SIG-M5 treated with dmso at 0.1 percent for 504 hours (cell line): Measurements from ENCODE around the gene SEC14L2.
A peak's percentile ranks its signal among the peaks of the same experiment; 100 is the strongest.
"Not testable (repeated sequence)": the region's sequence is repeated elsewhere in the genome, so short reads cannot be mapped to it uniquely, and the experiment has no call there.

ENCODE experiments used
- DNase-seq: peaks from one replicate; lab custom pipeline; 2025; ENCODE audit not compliant: unreplicated experiment; lab: John Stamatoyannopoulos, UW

The SEC14L2 gene

GRCh38 chr22:30425327-30425615 is 28.5 kb downstream of the SEC14L2 start:
- no peak for DNase-seq

DNA sequence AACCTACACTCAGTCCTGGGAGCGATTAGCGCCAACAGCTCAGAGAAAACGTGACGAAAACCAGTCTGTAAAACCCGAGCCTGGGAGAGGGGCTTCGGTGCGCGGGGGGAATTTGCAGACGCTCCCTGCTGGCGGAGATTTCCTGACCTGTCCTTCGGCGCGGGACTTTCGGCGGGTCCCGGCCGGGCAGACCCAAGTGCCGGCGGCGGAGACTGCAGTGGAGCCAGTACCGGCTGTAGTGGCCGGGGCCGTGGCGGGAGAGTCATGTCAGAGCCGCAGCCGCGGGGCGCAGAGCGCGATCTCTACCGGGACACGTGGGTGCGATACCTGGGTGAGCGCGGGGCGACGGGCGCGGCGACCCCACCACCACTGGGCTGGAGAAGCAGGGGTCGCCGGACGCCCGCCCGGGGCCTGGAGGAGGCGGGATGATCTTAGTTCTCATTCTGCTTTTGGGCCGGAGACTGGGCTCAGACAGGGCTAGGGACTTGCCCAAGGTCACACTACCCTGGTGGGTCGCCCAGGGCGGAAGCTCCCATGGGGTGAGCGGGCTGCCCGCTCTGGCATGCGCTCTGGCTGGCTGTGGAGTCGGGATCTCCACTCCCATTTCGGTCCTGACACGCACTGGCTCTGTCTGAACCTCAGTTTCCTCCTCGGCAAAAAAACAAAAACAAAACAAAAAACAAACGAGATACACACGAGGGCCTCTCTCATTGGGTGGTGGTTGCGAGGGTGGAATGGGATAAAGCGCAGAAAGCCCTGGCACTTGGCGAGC is 29.0 kb downstream of the SEC14L2 start, which contains the start of gene MTFP1:
Gene MTFP1 (plus strand): TSS at position 153 of the 772 bp plus-strand sequence. CDS start 112 bp downstream, at position 265.
- peak; percentile 66 for DNase-seq

DNA sequence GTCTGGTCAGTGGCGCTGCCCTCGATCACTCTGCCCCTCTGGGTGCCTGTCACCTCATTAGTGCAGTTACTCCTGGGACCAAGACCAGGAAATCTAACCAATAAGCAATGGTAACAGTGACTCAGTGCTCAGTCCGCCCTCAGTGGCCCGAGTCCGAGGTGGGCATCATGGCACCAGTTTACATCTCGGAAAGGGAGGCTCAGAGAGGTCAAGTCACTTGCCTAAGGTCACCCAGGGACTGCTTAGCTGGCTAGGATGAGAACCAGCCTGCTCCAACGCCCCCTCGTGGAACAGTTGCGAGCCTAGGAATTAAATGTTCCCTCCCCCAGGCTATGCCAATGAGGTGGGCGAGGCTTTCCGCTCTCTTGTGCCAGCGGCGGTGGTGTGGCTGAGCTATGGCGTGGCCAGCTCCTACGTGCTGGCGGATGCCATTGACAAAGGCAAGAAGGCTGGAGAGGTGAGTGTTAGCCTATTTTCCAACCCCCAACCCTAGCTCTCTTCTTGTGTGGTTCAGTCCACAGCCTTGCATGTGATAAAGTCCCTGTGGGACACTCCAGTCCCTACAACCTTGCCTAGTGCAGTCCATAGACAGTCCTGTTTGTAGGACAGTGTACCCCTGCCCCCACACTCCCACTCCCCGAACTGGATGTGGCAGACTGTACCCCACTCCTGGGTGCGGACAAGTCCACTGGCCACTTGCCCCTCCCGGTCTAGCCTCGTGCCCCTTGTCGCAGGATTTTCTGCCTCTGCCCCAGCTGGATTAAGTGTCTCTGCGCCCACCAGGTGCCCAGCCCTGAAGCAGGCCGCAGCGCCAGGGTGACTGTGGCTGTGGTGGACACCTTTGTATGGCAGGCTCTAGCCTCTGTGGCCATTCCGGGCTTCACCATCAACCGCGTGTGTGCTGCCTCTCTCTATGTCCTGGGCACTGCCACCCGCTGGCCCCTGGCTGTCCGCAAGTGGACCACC is 29.9 kb downstream of the SEC14L2 start:
- DNase-seq: peak; percentile 69

- DNase-seq: no peak
These were observed 31.1 kb downstream of the SEC14L2 start for GRCh38 chr22:30427871-30428270.

DNA sequence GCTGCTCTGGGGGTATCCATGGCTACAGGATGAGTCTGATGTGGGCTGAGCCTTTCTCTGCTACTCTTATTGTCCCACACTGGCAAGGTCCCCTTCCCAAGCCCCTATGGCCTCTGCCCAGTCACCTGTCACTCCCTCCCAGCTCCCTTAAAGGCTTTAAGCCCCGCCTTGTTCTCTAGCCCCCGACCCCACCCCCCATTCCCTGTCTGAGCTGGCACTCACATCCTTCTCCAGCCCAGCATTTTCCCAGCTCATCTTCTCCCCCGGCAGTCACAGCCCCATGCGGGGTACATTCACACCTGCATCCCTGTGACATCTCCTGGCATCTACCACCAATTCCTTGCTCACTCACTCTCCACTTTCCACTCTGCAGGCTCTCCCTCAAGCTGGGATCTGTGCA is 33.1 kb downstream of the SEC14L2 start:
- DNase-seq: no peak

DNA sequence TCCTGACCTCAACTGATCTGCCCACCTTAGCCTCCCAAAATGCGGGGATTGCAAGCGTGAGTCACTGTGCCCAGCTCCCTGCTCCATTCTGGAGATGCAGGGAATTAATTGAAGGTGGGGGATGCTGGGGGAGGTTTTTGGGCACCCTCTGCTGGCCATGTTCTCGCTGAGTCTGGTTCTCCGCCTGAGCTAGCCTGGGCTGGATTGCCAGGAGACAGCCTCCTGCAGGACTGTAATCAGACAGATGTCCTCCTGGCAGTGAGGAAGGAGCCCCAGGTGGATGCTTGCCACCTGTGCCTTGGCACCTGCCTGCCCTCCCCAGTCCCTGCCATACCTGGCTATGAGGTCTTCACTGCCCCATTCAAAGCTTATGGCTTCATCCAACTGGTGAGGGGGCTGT is 34.1 kb downstream of the SEC14L2 start:
- DNase-seq: no peak

DNA sequence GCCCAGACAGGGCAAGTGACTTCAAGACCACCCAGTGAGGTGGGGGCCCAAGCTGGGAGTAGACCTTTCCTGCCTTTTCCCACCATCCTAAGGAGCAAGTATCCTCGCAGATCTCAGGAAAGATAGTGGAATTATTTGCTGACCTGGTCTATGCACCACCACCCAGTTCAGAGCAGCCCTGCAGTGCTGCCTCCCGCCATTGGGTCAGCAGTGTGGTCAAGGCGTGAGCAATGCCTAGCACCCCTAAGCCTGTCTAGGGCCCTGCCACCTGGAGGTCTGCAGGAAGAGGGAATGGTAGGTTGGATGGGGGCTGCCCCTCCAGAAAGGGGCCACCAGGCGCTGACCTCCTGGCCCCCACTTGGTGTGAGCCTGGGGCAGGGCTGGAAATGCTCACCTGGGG is 35.3 kb downstream of the SEC14L2 start:
- no peak for DNase-seq

DNA sequence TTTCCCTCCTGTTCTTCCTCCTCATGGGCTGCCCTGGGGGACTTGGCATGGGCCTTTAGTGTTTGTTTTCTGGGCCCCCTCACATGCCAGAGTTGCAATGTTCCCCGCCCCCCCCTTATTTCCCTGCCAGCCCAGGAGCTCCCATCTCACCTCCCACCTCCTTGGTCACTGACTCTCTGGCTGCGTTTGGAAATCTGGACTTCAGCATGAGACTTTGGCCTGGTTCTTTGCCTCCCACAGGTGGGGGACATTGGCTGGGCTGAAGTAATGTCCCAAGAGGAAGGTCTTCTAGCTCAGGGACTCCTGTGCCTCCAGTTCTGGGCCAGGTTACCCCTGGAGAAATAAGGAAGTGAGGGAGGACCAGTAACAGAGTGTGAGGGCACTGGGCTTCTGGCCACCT is 35.7 kb downstream of the SEC14L2 start:
- DNase-seq: no peak

DNA sequence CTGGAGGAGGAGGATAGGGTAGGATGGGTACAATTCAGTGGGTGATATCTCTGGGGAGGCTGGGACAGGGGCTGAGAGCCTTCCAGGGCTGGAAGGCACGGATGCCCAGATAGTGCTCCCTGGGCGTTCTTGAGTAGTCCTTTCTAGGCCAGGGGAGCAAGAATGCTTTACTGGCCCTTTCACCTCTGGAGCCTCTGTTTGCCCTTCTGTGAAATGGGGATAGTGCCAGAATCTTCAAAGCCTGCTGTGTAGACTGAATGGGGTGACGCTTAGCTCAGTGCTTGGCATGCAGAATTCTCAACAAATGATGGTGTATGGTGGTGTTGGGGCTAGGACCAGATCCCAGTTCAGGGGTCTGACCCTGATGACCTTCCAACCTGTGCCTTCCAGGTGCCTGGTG is 36.4 kb downstream of the SEC14L2 start:
- DNase-seq: no peak

DNA sequence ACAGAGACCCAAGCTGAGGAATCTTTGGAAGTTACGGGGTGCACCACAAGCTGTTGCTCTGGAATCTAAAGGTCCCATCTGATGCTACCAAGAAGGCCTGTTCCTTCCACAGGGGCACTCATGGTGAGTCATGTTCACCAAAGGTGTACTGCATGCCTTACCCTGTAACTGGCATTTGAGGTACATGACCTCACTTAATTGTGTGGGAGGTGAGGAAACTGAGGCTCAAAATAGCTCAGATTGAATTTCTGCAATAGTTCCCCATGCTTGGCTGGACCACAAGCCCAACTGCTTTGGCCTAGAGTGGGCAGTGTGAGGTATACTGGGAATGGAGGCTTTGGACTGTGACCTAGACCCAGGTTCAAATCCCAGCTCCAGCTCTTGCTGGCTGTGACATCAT is 37.0 kb downstream of the SEC14L2 start:
- DNase-seq: no peak

GRCh38 chr22:30434843-30435242 is 38.0 kb downstream of the SEC14L2 start:
- DNase-seq: no peak

- DNase-seq: no peak
These were observed 38.9 kb downstream of the SEC14L2 start for GRCh38 chr22:30435674-30436126.

GRCh38 chr22:30436196-30436595 is 39.4 kb downstream of the SEC14L2 start:
- DNase-seq: no peak

DNA sequence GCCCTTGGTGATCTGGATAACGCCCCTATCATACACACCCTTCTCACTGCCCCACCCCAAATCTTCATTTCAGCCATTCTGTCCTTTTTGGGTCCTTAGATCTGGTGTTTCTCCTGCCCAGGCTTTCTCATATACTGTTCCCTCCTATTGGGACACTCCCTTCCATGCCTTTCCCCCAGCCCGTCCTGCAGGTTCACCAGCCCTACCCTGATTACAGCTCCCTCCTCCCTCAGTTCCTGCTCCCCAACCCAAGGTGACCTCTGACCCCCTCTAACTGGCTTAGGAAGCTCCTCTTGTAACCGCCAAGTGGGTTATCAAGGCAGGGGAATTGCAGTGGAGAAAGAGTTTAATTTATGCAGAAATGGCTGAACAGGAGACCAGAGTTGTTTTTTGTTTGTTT is 41.7 kb downstream of the SEC14L2 start:
- DNase-seq: no peak

GRCh38 chr22:30439226-30439625 is 42.4 kb downstream of the SEC14L2 start:
- DNase-seq: no peak

DNA sequence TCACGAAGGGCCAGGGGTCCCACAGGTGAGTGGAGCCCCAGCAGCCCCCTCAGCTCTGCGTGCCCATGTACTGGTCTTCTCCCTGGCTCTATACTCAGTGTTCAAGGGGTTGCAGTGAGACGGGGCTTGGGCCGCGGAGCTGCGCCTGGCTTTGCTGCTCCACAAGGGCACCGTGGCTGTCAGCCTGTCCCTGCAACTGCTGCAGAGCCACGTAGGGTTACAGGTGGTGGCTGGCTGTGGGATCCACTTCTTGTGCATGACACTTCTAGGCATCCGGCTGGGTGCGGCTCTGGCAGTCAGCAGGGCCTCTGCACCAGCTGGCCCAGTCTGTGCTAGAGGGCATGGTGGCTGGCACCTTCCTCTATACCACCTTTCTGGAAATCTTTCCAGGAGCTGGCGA is 43.0 kb downstream of the SEC14L2 start:
- DNase-seq: no peak

DNA sequence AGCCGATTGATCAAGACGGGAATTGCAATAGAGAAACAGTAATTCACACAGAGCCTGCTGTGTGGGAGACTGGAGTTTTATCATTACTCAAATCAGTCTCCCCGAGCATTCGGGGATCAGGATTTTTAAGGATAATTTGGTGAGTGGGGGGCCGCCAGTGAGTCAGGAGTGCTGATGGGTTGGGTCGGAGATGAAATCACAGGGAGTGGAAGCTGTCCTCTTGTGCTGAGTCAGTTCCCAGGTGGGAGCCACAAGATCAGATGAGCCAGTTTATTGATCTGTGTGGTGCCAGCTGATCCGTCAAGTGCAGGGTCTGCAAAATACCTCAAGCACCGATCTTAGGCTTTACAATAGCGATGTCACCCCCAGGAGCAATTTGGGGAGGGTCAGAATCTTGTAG is 44.3 kb downstream of the SEC14L2 start:
- no peak for DNase-seq

- peak; percentile 43 for DNase-seq
These were observed 48.0 kb downstream of the SEC14L2 start for GRCh38 chr22:30444632-30445437.

DNA sequence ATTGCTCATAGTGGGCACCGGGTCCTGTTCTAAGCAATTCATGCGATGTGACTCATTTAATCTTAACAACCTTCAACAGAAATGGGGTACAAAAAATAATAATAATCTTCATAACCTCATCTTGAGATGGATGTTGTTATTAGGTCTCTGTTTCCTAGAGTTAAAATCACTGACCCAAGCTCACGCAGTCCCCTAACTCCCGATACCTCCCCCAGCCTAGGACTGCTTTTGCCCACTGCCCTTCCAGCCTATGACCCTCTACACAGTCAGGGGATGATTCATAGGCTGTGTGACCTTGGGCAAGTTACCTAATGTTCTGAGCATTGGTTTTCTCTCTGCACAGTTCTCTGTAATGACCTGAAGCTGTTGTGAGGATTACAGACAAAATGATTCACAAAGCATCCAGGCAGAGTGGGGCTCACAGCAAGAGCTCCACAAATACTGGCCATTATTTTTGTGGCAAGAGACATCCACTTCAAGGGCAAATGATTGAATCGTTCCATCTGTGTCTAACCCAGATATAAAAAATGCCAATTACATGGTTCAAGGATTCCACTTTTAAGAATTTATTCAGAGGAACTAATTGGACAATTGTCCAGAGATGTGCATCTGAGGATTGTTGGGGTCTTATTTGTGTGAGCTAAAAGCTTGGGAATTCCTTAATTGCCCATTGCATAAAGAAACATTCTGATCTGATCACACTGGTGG is 48.8 kb downstream of the SEC14L2 start:
- DNase-seq: no peak

GRCh38 chr22:30447656-30448055 is 50.8 kb downstream of the SEC14L2 start:
- no peak for DNase-seq

GRCh38 chr22:30451488-30451887 is 54.7 kb downstream of the SEC14L2 start:
- DNase-seq: not testable (repeated sequence)
